Measurements from ENCODE around the gene SIRT4. TPM values are rescaled to one million over a fixed set of nuclear protein-coding genes. Genes with fewer than 3 reads are reported as not detected.
A peak's percentile ranks its signal among the peaks of the same experiment; 100 is the strongest.

The SIRT4 gene
- total RNA-seq, 1 experiment from 2014 or later = 2.1 TPM

DNA sequence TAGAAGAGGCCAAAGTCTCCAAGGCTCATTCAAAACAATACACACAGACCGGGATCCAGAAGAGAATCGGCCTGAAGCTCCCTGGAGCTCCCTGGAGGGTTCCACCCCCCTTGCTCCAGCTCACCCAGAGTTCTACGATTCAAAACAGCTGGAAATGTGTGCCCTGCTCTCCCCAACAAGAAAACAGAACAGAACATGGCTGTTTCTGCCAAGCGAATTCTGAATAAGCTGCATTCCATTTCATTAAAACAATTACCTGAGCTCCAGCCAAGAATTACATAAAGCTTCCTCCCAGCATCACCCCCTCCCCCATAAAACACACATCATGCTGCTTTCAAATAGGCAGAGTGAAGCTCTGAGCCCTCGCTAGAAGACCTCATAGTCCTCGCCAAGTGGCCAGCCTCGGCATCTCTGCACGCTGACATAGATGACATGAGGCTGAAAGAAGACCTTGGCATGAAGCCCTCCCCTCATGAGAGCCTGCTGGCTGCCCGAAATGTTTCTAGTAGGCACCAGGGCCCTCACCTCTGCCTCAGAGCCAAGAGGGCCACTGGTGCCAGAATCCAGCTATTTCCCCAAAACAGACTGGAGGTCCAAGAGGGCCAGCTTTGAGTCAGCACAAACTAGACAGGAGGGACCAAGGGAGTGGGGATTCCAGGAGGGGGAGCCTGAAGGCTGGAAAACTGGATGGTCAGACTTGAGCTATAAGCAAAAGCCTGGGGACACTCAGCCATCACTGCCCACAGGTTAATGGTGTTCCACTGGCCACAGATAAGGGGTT lies 44.9 kb upstream of the SIRT4 start:
- DNase-seq = no peak
- no peak overlapping the region for H3K4me3 Mint-ChIP-seq (ENCODE audit: unreplicated experiment)
- intact Hi-C loops (cut with micrococcal nuclease; ENCODE audit: unreplicated experiment) = no loop called here
- CTCF ChIA-PET = interaction anchor here (0.9 to 2.9 kb wide), 4 partner anchors 8 to 29 kb away, joined by 4 to 20 read pairs (median 10); partner anchors contain the start of gene PXN
- TF ChIP-seq, protein P1, sequence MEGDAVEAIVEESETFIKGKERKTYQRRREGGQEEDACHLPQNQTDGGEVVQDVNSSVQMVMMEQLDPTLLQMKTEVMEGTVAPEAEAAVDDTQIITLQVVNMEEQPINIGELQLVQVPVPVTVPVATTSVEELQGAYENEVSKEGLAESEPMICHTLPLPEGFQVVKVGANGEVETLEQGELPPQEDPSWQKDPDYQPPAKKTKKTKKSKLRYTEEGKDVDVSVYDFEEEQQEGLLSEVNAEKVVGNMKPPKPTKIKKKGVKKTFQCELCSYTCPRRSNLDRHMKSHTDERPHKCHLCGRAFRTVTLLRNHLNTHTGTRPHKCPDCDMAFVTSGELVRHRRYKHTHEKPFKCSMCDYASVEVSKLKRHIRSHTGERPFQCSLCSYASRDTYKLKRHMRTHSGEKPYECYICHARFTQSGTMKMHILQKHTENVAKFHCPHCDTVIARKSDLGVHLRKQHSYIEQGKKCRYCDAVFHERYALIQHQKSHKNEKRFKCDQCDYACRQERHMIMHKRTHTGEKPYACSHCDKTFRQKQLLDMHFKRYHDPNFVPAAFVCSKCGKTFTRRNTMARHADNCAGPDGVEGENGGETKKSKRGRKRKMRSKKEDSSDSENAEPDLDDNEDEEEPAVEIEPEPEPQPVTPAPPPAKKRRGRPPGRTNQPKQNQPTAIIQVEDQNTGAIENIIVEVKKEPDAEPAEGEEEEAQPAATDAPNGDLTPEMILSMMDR (IDR thresholded peaks at IDR 0.05; ENCODE audit: insufficient read depth in 1 of 2, low read depth in 1 of 2, low read length in 1 of 2, severe bottlenecking in 1 of 2, unreplicated experiment in 1 of 2) = no peak
- no peaks in the 10 kb centered on the region for H3K9me3 Mint-ChIP-seq (ENCODE audit: unreplicated experiment)
- H3K36me3 Mint-ChIP-seq (ENCODE audit: insufficient read depth, unreplicated experiment) = peaks cover 33% of the 10 kb centered on the region
- Histone ChIP-seq H3K4me1 (peaks cover 27% of the 10 kb centered on the region), H3K4me3 (ENCODE audit: low read depth, low read length) (no peak overlapping the region), H3K27me3 (replicated peaks; ENCODE audit: control insufficient read depth, insufficient read depth, low read length) (no peaks in the 10 kb centered on the region), H3K36me3 (ENCODE audit: control insufficient read depth, insufficient read depth, low read length) (no peaks in the 10 kb centered on the region), H3K9me3 (no peaks in the 10 kb centered on the region)
- peaks cover 21% of the 10 kb centered on the region for H3K4me1 Mint-ChIP-seq (ENCODE audit: low read depth, unreplicated experiment)
- POLR2A ChIA-PET = interaction anchor here (0.6 to 1.6 kb wide), 8 partner anchors 8 to 264 kb away, joined by 3 to 6 read pairs (median 4); partner anchors contain the start of gene PXN
- H3K27ac Mint-ChIP-seq (ENCODE audit: unreplicated experiment) = peak overlapping the region; percentile 76
- no TSS peak for BruUV-seq (replicated peaks)
- H3K27me3 Mint-ChIP-seq (ENCODE audit: insufficient read depth, unreplicated experiment) = no peaks in the 10 kb centered on the region

DNA sequence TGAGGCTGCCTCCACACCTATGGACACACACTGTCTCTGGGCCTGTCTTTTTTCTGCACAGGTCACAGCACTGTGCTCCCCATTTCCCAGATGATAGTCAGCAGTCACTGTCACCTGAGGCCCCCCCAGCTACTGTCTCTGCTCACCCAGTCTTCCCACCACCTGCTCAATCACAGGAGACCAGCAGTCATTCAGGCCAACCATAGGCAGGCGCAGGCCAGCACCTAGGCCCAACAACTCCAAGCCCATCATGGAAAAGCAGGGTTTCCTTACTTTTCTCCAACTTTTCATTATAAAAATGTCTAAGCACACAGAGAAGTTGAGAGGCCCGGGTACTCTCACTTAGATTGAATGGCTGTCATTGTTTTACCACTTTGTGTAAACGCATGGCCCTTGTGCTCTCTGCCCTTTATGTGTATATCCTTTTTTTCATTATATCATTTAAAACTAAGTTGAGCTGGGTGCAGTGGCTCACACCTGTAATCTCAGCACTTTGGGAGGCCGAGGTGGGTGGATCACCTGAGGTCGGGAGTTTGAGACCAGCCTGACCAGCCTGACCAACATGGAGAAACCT lies 43.7 kb upstream of the SIRT4 start:
- H3K4me3 Mint-ChIP-seq (ENCODE audit: unreplicated experiment) = no peak overlapping the region
- no peaks in the 10 kb centered on the region for H3K27me3 Mint-ChIP-seq (ENCODE audit: insufficient read depth, unreplicated experiment)
- peaks cover 42% of the 10 kb centered on the region for H3K36me3 Mint-ChIP-seq (ENCODE audit: insufficient read depth, unreplicated experiment)
- H3K4me1 Mint-ChIP-seq (ENCODE audit: low read depth, unreplicated experiment) = peaks cover 27% of the 10 kb centered on the region
- peak overlapping the region; percentile 79 for H3K27ac Mint-ChIP-seq (ENCODE audit: unreplicated experiment)
- no peak overlapping the region for H3K4me3 ChIP-seq (ENCODE audit: low read depth, low read length)
- no peaks in the 10 kb centered on the region; the same call in 1 of the 2 replicates for H3K36me3 ChIP-seq (ENCODE audit: control insufficient read depth, insufficient read depth, low read length)
- no peaks in the 10 kb centered on the region for H3K27me3 ChIP-seq (replicated peaks; ENCODE audit: control insufficient read depth, insufficient read depth, low read length)
- intact Hi-C loops (cut with micrococcal nuclease; ENCODE audit: unreplicated experiment) = no loop called here
- BruUV-seq (replicated peaks) = no TSS peak
- DNase-seq = no peak
- no peaks in the 10 kb centered on the region for H3K9me3 ChIP-seq
- TF ChIP-seq, protein P1 (IDR thresholded peaks at IDR 0.05; ENCODE audit: insufficient read depth in 1 of 2, low read depth in 1 of 2, low read length in 1 of 2, severe bottlenecking in 1 of 2, unreplicated experiment in 1 of 2) = no peak
- peaks cover 38% of the 10 kb centered on the region for H3K4me1 ChIP-seq
- H3K9me3 Mint-ChIP-seq (ENCODE audit: unreplicated experiment) = no peaks in the 10 kb centered on the region
- CTCF ChIA-PET = interaction anchor here (2.9 kb wide), 1 partner anchor 30 kb away, joined by 20 read pairs; no protein-coding TSS in a partner anchor
- POLR2A ChIA-PET = interaction anchor here (0.6 to 1.0 kb wide), 2 partner anchors 34 to 770 kb away, joined by 3 to 12 read pairs; no protein-coding TSS in a partner anchor

DNA sequence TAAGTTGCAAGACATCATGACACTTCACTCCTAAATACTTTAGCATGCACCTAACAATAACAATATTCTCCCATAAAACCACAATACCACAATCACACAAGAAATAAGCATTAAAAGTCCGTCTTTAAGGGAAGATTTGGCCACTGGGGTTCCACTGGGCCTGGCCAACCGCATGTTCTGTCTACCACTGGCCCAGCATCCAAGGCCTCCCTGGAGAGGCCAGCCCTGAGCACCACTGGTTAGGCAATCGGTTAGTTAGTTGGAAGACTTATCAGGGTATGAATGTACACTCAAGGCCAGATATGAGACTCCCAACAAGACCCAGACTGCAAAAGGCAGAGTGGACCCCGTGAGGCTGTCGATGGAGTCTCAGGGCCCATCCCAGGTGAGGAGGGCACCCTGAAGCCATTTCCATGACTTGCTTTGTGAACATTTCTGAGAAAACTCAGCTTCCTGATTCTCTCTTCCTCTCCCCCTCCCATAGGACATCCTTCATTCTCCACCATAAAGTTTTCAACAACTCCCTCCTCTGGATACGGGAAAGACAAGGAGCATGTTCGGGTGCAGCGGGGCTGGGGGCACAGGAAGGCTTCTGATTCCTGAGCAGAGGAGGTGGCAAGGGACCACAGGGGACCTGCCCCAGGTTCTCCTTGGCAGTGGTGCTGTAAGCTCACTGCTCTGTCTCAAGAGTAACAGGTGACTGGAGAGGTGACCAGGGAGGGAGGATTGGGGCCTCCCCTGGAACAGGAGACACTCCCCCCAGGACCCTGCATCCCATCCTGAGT lies 42.5 kb upstream of the SIRT4 start:
- H3K27ac Mint-ChIP-seq (ENCODE audit: unreplicated experiment) = no peak overlapping the region
- peaks cover 46% of the 10 kb centered on the region for H3K4me1 ChIP-seq
- POLR2A ChIA-PET = no interaction called here
- H3K9me3 Mint-ChIP-seq (ENCODE audit: unreplicated experiment) = no peaks in the 10 kb centered on the region
- H3K36me3 ChIP-seq (ENCODE audit: control insufficient read depth, insufficient read depth, low read length) = no peaks in the 10 kb centered on the region; the same call in 1 of the 2 replicates
- no peak for DNase-seq
- no peaks in the 10 kb centered on the region for H3K9me3 ChIP-seq
- H3K4me3 Mint-ChIP-seq (ENCODE audit: unreplicated experiment) = no peak overlapping the region
- no peaks in the 10 kb centered on the region for H3K27me3 ChIP-seq (replicated peaks; ENCODE audit: control insufficient read depth, insufficient read depth, low read length)
- no peaks in the 10 kb centered on the region for H3K27me3 Mint-ChIP-seq (ENCODE audit: insufficient read depth, unreplicated experiment)
- CTCF ChIA-PET = interaction anchor here (2.9 kb wide), 1 partner anchor 31 kb away, joined by 20 read pairs; no protein-coding TSS in a partner anchor
- TF ChIP-seq, protein P1 (IDR thresholded peaks at IDR 0.05; ENCODE audit: insufficient read depth in 1 of 2, low read depth in 1 of 2, low read length in 1 of 2, severe bottlenecking in 1 of 2, unreplicated experiment in 1 of 2) = no peak
- H3K4me3 ChIP-seq (ENCODE audit: low read depth, low read length) = no peak overlapping the region
- intact Hi-C loops (cut with micrococcal nuclease; ENCODE audit: unreplicated experiment) = no loop called here
- H3K4me1 Mint-ChIP-seq (ENCODE audit: low read depth, unreplicated experiment) = peaks cover 30% of the 10 kb centered on the region
- no TSS peak for BruUV-seq (replicated peaks)
- peaks cover 43% of the 10 kb centered on the region for H3K36me3 Mint-ChIP-seq (ENCODE audit: insufficient read depth, unreplicated experiment)

Data from Caco-2 (cell line).